Cardiac muscle cell (in vitro differentiated cells and primary cell): ENCODE measurements around the gene CHN2. TPM values are rescaled to one million over a fixed set of nuclear protein-coding genes. Genes with fewer than 3 reads are reported as not detected.

Source experiments
- DNase-seq, 2 donors: peaks; one replicate each; pipeline versions ENCODE4 v3.0.0 to v3.0.0-alpha.2; 2010 to 2017; ENCODE audit warnings: low read depth in 1 of 2, low spot score in 1 of 2
- H3K27ac ChIP-seq: fragments of 200-600 bp; sonication (generic); 2 replicates; pipeline ENCODE4 v1.5.1; 2016
- H3K27me3 ChIP-seq: fragments of 200-600 bp; sonication (generic); 2 replicates; pipeline ENCODE4 v1.6.0; 2016; ENCODE audit warnings: control low read depth
- H3K36me3 ChIP-seq: fragments of 200-600 bp; sonication (generic); 2 replicates; pipeline ENCODE4 v1.5.1; 2016; ENCODE audit warnings: control low read depth
- H3K4me1 ChIP-seq: fragments of 200-600 bp; sonication (generic); 2 replicates; pipeline ENCODE4 v1.8.1; 2017; ENCODE audit warnings: low read depth, mild to moderate bottlenecking, mixed run types
- H3K4me3 ChIP-seq: fragments of 200-600 bp; sonication (generic); 2 replicates; pipeline ENCODE4 v1.5.1; 2016; ENCODE audit warnings: mild to moderate bottlenecking
- H3K9me3 ChIP-seq: fragments of 200-600 bp; sonication (generic); 2 replicates; pipeline ENCODE4 v1.5.1; 2017; ENCODE audit warnings: low read depth, mild to moderate bottlenecking, control low read depth
- polyA plus RNA-seq: library from polyadenylated mRNA; unstranded; fragments of >200 nt; fragmentation: Nextera tagmentation; extraction: Ambion mirVana; gene quantifications from 2 replicates; pipeline ENCODE4 v1.2.1, GENCODE V29; 2016
- total RNA-seq: library from RNA; depleted of rRNA; stranded (reverse); fragments of >200 nt; gene quantifications from 2 replicates; pipeline ENCODE4 v1.2.3, GENCODE V29; 2016
- TF ChIP-seq, protein P1 (sequence below): IDR thresholded peaks from 2 replicates; pipeline ENCODE4 v1.5.1; 2012; ENCODE audit warnings: low read depth, mild to moderate bottlenecking, low read length

Gene CHN2
- total and polyA plus RNA-seq, 2 experiments from 2014 or later, result 16.0 to 30.5 TPM

DNA sequence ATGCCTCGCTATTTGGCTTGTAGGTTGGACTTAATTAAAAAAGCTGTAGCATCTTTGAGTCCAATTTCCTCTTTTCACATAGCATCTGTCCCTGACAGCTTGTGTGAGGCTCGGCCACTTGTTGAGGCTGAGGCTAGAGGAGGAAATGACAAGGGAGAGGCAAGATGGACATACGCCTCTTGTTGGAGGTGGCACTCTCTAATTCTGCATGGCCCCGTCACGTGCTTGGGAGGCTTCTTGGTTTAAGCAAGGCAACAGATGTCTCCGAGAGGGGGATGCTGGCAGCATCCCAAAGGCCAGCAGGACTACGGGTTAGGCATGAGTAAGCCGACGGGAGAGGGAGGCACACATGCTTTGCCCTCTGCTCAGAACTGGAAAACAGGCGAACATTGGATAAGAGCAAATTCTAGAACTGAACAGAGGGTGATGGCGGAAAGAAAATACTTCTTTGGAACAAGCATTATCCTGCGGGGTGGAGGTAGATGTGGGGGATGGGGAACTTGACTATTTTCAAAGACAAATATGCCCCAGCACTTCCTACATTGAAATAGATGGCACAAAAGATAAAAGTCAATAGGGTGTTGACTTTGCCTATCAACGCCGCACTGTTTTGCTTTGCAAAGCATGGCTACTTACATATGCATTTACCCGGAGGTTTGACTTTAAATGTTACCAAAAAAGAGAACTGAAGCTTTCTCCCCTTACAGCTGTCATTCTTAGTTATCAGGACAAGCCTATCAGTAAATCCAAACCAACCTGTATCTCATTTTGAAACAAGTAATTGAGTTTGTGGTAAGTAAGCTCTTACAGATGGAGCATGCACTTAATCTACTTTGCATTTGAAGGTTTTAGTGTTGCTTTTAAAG is 94.8 kb downstream of the CHN2 start:
- Histone ChIP-seq H3K4me1 (peaks cover 4% of the 10 kb centered on the region), H3K27me3 (no peaks in the 10 kb centered on the region), H3K4me3 (no peak overlapping the region), H3K36me3 (no peaks in the 10 kb centered on the region), H3K27ac (no peak overlapping the region), H3K9me3 (no peaks in the 10 kb centered on the region)
- TF ChIP-seq, protein P1, sequence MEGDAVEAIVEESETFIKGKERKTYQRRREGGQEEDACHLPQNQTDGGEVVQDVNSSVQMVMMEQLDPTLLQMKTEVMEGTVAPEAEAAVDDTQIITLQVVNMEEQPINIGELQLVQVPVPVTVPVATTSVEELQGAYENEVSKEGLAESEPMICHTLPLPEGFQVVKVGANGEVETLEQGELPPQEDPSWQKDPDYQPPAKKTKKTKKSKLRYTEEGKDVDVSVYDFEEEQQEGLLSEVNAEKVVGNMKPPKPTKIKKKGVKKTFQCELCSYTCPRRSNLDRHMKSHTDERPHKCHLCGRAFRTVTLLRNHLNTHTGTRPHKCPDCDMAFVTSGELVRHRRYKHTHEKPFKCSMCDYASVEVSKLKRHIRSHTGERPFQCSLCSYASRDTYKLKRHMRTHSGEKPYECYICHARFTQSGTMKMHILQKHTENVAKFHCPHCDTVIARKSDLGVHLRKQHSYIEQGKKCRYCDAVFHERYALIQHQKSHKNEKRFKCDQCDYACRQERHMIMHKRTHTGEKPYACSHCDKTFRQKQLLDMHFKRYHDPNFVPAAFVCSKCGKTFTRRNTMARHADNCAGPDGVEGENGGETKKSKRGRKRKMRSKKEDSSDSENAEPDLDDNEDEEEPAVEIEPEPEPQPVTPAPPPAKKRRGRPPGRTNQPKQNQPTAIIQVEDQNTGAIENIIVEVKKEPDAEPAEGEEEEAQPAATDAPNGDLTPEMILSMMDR, result no peak
- peak in 1 of 2 donors; percentile 77 for DNase-seq

DNA sequence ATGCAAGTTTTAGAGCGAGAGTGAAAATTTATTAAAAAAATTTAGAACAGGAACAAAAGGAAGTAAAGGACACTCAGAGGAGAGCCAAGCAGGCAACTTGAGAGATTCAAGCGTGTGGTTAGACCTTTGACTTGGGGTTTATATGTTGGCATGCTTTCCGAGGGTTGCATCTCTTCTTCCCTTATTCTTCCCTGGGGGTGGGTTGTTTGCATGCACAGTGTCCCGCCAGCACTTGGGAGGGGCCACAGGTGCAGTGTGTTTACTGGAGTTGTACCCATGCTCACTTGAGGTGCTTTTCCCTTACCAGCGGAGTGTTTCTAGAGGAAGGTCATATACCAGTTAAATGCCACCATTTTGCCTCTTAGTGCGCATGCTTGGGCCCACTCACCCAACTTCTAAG is 96.3 kb downstream of the CHN2 start:
- H3K4me3 ChIP-seq, result no peak overlapping the region
- H3K9me3 ChIP-seq, result no peaks in the 10 kb centered on the region
- no peak overlapping the region for H3K27ac ChIP-seq
- peaks cover 4% of the 10 kb centered on the region for H3K4me1 ChIP-seq
- no peaks in the 10 kb centered on the region for H3K36me3 ChIP-seq
- H3K27me3 ChIP-seq, result no peaks in the 10 kb centered on the region
- DNase-seq, result no peak
- TF ChIP-seq, protein P1, result no peak

DNA sequence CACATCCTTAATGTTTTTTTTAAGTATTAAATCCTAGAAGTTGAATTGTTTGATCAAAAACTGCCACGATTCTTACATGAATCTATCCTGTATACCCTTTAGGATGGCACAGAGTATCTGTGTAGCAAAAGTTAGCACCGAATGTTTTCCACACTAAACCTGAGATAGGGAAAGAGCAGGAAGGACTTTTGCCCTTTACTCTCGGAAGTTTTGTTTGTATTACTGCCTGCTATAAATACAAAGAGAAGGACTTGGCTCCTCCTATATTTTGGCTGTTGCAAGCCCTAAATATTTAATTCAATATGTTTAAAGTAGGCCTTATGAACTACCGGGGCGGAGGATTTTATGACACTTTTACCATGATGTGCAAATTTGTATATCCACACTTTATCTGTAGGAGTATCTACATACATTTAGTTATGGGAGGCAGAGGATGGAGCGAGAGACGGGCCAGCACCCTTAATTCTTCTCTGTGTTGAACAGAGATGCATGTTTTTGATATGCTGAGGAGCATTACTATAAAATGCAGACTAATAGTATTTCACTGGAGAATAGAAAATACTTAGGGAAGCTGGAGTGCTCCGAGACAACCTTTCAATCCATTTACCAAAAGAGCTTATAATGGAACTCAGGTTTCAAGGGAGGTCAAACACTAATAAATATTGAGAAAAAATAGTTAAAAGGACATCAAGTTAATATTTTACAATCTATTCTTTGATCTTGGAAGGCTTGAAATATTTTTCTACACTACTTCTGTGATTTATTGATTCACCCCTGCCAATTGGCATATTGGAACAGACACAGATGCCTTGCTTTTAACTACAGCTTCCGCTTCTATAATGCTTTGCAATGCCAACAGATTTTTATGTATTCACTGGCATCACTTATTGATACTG is 97.4 kb downstream of the CHN2 start:
- H3K27me3 ChIP-seq, result no peaks in the 10 kb centered on the region
- H3K36me3 ChIP-seq, result no peaks in the 10 kb centered on the region
- H3K4me3 ChIP-seq, result no peak overlapping the region
- no peaks in the 10 kb centered on the region for H3K9me3 ChIP-seq
- H3K27ac ChIP-seq, result no peak overlapping the region
- peaks cover 4% of the 10 kb centered on the region for H3K4me1 ChIP-seq
- DNase-seq, result no peak
- TF ChIP-seq, protein P1, result no peak

DNA sequence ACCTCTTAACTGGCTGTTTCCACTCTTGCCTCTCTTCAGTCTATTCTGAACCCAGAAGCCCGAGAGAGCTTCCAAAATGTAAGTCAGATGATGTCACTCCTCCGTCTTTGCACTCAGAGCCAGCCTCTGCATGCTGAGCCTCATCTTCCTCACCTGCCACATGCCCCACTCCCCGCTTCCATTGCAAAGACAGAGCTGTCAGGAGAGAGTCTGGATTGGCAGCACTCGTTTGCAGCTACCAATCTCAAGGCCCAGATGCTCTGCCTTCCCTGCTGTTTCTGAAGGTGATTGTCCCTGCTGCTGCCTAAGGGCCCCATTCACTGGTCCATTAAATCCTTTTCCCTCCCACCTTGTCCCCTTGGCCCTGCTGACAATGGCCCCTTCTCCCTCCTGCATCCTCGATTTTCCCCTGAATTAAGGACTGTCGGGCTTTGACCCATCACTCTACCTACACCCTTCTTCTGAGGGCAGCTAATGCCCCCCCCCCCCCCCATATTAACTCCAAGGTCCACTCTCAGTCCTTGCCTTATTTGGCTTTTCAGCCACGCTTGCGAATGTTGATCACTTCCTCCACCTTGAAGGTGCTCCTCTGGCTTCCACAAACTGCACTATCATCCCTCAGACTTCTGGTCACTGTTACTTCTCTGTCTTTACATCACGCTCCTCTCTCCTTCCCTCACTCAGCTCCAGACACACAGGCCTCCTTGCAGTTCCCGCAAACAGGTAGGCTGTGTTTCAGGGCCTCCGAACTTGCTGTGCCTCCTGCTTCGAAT is 98.5 kb downstream of the CHN2 start:
- peaks cover 4% of the 10 kb centered on the region for H3K4me1 ChIP-seq
- H3K27ac ChIP-seq, result no peak overlapping the region
- H3K27me3 ChIP-seq, result no peaks in the 10 kb centered on the region
- DNase-seq, result no peak
- no peak overlapping the region for H3K4me3 ChIP-seq
- H3K36me3 ChIP-seq, result no peaks in the 10 kb centered on the region
- no peaks in the 10 kb centered on the region for H3K9me3 ChIP-seq
- TF ChIP-seq, protein P1, result no peak

DNA sequence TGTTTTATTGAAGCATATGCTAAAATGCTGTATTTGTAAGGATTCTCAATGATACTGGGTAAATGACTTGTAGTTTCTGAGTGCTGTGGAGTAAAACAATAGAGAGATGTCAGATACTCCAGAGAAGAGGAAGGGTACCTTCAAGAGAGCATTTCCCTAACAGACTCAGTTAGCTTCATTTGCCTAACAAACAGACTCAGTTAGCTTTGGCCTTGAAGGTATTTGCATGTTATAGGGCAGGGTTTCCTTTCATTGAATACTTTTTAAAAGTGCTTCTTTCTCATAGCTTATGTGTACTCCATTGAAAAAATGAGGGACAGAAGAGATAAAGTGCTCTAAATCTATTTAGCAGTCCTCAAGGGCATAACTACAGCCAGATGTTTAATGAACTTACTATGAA is 101.8 kb downstream of the CHN2 start:
- no peaks in the 10 kb centered on the region for H3K4me1 ChIP-seq
- no peaks in the 10 kb centered on the region for H3K27me3 ChIP-seq
- TF ChIP-seq, protein P1, result no peak
- no peak for DNase-seq
- no peak overlapping the region for H3K4me3 ChIP-seq
- H3K36me3 ChIP-seq, result no peaks in the 10 kb centered on the region
- H3K9me3 ChIP-seq, result no peaks in the 10 kb centered on the region
- H3K27ac ChIP-seq, result no peak overlapping the region
